ENCODE measurements around the gene LRRC14B.

The LRRC14B gene
- total RNA-seq = 0 reads per million in 2 donors

- DNase-seq = no peak
Observed at GRCh38 chr5:191036-191948, at the start of gene LRRC14B. Gene LRRC14B, plus strand, starts transcription at chr5:191495. Its CDS starts 44 bp downstream, at chr5:191539.

- no peak for DNase-seq
Observed at GRCh38 chr5:141761-142160, 49.5 kb upstream of the LRRC14B start.

GRCh38 chr5:142246-142810, 49.0 kb upstream of the LRRC14B start:
- DNase-seq = no peak

DNA sequence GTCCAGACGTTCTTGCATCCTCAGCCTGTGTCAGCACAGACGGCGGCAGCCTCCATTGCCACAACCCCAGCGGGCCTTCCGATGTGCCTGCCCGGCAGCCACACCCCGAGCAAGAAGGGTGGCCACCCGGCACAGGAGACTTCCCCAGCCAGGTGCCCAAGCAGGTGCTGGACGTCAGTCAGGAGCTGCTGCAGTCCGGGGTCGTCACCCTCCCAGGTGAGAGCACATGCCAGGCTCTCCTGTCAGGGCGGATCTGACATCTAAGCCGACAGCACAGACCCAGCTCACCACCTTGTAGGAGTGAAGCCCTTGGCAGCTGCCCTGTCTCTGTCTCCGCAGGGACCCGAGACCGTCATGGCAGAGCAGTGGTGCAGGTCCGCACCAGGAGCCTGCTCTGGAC, 48.3 kb upstream of the LRRC14B start:
- no peak for DNase-seq

- DNase-seq = no peak
Observed at GRCh38 chr5:144941-145340, 46.4 kb upstream of the LRRC14B start.

DNA sequence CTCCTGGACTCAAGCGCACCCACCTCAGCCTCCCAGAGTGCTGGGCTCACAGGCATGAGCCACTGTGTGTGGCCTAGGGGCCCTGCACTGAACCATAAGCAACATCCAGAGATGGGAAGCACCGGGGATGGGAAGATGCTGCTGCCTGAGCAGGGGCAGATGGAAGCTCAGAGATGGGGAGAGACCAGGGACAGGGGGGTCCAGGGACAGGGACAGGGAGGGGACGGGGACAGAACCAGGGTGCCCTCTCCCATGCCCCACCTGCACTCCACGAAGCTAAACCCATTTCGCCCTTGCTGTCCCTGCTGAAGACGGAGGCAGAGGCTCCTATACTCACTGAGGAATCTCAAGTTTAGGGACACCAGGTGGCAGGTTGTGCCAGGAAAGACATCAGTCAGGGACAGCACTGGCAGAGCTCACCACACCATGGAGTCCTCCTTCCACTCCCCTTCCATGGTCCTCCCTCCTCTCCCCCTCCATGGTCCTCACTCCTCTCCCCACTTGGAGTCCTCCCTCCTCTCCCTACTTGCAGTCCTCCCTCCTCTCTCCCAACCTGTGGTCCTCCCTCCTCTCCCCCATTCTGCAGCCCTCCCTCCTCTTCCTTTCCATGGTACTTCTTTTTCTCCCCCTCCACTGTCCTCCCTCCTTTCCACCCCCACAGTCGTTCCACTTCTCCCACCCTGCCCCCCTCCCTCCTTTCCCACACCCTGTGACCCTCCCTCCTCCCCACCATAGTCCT, 45.5 kb upstream of the LRRC14B start:
- no peak for DNase-seq

DNA sequence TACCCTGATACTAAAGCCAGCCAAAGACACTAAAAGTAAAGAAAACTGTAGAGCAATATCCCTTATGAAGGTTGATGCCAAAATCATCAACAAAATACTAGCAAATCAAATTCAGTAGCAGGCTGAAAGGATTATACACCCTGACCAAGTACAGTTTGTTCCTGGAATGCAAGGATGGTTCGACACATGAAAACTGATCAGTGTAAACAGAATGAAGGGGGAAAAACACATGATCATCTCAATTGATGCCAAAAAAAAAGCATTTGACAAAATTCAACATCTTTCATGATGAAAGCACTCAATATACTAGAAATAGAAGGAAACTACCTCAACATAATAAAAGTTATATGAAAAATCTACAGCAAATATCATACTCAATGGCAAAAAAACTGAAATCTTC, 43.5 kb upstream of the LRRC14B start:
- DNase-seq = no peak

DNA sequence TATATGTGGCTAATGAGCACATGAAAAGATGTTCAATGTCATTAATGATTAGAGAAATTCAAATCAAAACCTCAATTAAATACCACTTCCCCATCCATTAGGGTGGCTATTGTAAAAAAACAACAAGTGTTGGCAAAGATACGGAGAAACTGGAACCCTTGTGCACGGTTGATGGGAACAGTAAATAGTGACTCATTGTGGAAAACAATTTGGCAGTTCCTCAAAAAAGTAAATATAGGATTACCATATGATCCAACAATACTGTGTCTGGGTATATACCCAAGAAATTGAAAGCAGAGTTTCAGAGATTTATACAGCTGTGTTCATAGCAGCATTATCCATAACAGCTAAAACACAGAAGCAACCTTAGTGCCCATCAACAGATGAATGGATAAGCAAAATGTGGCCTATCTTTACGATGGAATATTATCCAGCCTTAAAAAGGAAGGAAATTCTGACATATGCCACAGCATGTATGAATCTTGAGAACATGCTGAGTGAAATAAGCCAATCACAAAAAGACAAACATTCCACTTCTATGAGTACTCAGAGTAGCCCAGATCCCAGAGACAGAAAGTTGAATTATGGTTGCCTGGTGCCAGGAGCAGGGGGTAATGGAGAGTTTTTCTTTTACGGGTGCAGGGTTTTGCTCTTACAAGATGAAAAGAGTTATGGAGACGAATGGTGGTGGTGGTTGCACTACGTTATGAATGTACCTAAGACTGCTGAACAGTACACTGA, 41.4 kb upstream of the LRRC14B start:
- DNase-seq = no peak

DNA sequence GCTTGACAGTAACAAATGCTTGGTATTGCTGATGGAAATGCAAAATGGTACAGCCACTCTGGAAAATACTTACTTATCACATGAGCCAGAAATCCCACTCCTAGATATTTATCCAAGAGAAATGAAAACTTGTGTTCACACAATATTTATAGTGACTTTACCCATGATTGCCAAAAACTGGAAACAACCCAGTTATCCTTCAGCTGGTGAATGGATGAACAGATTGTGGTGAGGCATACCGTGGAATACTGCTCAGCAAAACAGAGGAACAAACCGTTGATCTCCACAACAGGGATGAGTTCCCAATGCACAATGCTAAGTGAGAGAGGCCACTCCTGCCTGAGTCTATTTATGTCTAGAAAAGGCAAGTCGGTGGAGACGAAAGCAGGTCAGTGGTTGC, 40.5 kb upstream of the LRRC14B start:
- DNase-seq = no peak

- DNase-seq = no peak
Observed at GRCh38 chr5:152077-152476, 39.2 kb upstream of the LRRC14B start.

DNA sequence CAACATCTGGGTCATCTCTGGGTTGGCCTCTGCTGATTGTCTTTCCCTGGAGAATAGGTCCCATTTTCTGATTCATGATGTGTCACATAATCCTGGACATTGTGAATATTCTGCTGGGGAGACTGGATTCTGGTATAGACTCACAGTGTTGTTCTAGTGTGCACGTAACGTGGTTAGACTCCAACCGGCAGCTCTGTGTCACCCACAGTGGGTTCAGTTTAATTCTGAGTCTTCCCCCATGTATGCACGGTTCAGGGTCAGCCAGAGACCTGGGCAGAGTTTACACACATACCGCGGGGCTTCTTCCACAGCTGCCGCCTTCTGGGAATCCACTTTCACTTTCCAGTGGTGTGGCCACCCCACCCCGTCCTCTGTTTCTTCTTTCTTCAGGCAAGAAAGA, 38.0 kb upstream of the LRRC14B start:
- no peak for DNase-seq

DNA sequence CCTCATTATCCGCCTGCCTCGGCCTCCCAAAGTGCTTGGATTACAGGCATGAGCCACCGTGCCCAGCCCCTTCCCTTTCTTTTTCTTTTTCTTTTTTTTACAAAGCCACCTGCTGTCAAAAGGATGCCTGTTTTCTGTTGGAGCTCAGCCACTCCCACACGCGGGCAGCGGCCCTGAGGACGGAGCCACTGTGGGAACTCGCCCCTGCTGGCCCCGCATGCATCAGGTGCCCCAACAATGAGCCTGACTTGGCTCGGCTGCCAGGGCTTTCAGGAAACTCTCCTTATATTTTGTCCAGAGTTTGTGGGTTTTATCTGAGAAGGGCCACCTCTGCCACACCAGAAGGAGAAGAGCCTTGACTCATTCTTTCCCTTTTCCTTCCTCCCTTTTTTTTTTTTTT, 37.1 kb upstream of the LRRC14B start:
- no peak for DNase-seq

DNA sequence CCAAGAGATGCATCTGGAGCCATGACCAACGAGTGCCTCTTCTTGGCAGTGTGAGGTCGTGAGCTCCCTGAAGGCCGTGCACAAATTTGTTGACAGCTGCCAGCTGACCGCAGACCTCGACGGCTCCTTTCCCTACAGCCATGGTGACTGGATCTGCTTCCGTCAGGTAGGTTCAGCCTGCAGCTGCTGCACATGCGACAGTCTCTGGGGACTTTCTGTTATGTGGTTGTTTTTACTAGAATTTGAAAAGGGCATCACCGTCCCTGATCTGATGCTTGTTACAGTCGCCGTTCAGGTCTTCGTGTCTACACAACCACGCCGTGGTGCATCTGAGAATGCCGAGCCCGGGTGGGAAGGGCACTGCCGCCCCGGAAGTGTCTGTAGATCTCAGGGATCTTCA, 36.5 kb upstream of the LRRC14B start:
- no peak for DNase-seq

DNA sequence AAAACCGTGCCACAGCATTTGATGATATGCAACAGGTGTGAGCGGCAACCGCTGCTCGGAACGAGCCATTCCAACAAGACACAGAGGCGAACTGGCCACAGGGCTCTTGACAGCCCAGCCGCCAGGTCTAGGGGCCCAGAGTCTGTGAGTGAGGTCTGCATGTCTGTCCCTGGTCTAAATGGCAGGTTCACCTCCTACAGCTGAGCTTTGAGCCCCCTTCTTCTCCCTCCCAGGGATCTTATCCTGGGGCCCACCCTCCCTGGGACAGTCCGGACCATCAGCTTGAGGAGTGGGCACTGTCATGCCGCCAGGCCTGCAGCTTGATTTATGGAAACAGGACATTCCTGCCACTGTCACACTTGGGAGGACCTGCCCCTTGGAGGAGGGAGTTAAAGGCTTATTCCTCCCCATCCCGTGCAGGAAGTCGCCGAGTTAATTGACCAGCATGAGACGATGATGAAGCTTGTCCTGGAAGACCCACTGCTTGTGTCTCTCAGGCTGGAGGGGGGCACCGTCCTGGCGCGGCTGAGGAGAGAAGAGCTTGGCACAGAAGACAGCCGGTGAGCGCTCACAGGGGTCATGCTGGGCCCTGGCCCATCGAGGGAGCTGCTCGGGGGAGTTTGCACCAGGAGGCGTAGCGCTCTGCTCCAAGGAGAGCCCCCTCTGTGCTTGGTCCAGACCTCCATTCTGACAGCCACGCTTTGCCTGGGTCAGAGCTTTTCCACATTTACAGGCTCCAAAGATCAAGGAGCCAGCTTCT, 35.5 kb upstream of the LRRC14B start:
- DNase-seq = no peak

DNA sequence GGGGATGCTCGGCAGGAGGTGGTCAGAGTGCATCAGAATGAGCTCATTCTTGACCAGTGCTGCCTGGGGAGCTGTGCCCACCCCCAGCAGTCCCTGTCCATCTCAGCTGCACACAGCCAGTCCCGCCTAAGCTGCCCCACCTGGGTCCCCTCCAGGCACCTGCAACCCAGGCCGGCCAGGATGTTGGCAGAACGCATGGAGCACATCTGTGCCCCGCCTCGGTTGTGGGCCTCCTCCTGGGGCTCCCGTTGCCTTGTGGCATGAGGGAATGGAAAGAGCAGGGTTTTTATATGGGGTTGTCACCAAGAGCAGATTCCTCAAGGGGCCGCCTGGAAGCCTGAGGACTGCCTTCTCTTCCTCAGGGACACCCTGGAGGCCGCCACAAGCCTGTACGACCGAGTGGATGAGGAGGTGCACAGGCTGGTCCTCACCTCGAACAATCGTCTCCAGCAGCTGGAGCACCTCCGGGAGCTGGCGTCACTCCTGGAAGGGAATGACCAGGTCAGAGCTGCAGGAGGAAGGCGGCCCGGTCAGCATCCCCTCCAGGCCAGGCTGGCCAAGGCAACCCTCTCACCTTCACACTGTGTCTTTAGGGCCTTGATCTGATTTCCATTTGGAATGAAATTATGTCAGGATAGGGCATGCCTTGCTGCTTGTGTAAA, 34.8 kb upstream of the LRRC14B start:
- DNase-seq = no peak

DNA sequence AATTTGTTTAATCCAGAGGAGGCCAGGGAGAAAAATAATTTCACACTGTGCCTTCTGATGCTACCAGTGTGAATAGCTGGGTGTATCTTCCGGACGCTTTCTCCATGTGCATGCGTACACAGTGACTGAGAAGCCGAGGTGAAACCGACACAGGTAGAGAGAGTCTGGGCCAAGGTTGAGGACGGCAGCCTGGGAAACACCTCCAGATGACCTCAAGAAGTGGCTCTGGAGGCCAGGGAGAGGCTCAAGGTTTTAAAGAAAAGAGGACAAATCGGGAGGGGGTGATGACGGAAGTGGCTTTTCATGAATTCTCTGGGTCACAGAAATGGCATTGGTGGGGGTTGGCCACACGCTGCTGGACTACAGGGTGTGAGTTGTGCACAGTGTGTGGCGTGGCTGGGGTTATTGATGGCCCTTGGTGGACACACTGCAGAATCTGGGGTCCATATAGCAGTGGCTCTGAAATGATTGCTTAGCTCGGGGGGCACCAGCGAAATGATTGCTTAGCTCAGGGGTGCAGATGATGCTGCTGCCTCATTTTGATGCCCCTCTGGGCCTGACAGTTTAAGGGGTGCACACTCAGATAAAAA, 34.1 kb upstream of the LRRC14B start:
- no peak for DNase-seq

- no peak for DNase-seq
Observed at GRCh38 chr5:157801-158200, 33.5 kb upstream of the LRRC14B start.

- DNase-seq = no peak
Observed at GRCh38 chr5:158807-159447, 32.4 kb upstream of the LRRC14B start.

DNA sequence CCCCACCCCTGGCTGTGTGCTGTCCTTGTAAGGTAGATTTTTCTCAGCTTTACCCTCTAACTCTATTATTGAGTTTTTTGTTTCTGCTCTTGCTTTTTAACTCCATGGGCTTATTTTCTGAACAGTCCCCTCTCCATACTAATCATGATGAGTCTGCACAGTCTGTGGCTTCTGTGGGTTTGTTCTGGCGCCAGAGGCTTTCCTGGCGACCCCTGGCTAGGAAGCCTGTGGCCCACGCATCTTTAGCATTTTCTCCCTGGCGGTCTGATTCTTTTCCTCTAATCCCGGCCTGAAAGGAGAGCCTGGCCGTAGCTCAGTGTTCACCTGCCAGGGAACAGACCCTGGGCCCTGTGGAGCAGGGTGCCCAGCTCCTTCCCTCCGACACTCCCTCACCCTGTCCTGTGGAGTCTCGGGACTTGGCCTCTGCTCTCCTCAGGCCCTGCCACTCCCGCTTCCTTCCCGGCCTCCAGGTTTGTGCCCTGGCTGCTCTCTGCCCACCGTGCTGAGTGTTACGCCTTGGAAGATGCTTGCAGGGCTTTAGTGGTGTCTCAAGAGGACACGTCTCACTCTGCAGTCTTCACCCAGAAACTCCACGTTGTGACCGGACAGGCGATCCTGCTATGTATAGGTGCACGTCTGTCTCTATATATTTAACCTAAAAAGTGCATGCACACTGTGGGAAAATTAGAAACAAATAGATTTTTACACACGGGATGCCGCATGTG, 31.7 kb upstream of the LRRC14B start:
- DNase-seq = no peak

GRCh38 chr5:160173-160510, 31.2 kb upstream of the LRRC14B start:
- no peak for DNase-seq
